Activated CD8-positive, alpha-beta T cell treated with anti-CD3 and anti-CD28 coated beads, Interleukin-2, amount 10 ng/mL, durations not matched to agents 7 days and 5 days (primary cell): ENCODE data around the gene MRPL39. TPM values are rescaled to one million over a fixed set of nuclear protein-coding genes. Genes with fewer than 3 reads are reported as not detected.
A peak's percentile ranks its signal among the peaks of the same experiment; 100 is the strongest.

Experiments
- ATAC-seq: fragments of 150-1000 bp; cut with Tn5 transposase; one replicate; pipeline ENCODE4 v1.10.0; 2021; ENCODE audit warnings: moderate library complexity
- CTCF ChIA-PET: fragments of 350-600 bp; sonication (Branson Sonifier 250); formaldehyde crosslinking; loops from one replicate; lab custom pipeline; 2021; ENCODE audit warnings: antibody characterized with exemption; lab: Charles Lee
- POLR2A ChIA-PET: fragments of 350-600 bp; sonication (Branson Sonifier 250); formaldehyde crosslinking; loops from one replicate; lab custom pipeline; 2021; ENCODE audit warnings: antibody characterized with exemption; lab: Charles Lee
- DNase-seq: peaks from one replicate; pipeline ENCODE4 v3.0.0-alpha.2; 2020
- H3K27ac Mint-ChIP-seq: one replicate; pipeline ENCODE4 v1.8.0; 2021; ENCODE audit warnings: mild to moderate bottlenecking, mixed read lengths
- H3K27me3 Mint-ChIP-seq: one replicate; pipeline ENCODE4 v1.8.0; 2021; ENCODE audit warnings: low read depth, mixed read lengths
- H3K36me3 Mint-ChIP-seq: one replicate; pipeline ENCODE4 v1.8.0; 2021; ENCODE audit warnings: low read depth, mixed read lengths
- H3K4me1 Mint-ChIP-seq: one replicate; pipeline ENCODE4 v1.8.0; 2021; ENCODE audit warnings: low read depth, mixed read lengths
- H3K4me3 Mint-ChIP-seq: one replicate; pipeline ENCODE4 v1.8.0; 2021; ENCODE audit warnings: mild to moderate bottlenecking, mixed read lengths
- H3K9me3 Mint-ChIP-seq: one replicate; pipeline ENCODE4 v1.8.0; 2022; ENCODE audit warnings: mixed read lengths; ENCODE audit not compliant: insufficient read depth
- total RNA-seq, 2 experiments: library from RNA; stranded (reverse); gene quantifications; one replicate each; pipeline ENCODE4 v1.2.3, GENCODE V29; 2021

The MRPL39 gene
- total RNA-seq, 2 experiments from 2014 or later: 42.7 to 44.5 TPM

DNA sequence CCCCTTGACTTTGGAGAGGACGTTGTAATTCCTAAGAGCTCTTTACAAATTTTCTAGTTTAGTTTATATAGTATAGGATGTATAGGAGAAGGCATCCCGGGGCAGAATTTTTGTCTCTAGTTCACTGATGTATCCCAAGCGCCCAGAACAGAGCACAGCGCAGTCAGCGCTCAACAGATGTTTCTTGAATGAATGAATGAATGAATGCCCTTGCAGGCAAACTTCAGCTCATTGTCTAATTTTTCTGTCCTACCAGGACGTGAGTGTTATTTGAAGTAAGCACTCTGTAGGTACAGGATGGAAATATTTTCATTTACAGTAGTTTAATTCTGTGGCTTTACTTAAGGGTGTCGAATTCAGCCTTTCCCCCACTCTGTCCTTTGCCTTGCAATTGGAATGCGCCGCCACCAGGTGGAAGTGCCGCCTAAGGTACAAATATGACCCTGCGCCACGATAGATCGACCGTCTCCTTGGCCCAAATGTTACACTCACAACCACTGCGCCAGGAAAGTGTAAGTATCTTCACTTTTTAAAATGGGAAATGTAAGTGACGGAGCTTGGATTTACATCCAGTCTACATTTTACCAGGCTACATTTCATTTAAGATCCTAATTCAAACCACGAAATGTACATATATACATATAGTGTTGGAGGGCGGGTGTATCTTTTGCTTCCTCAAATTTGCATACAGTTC is 910 bp upstream of the MRPL39 start:
- H3K4me3 Mint-ChIP-seq: peak overlapping the region; percentile 100
- H3K27ac Mint-ChIP-seq: peak overlapping the region; percentile 99
- H3K36me3 Mint-ChIP-seq: peaks cover 25% of the 10 kb centered on the region
- H3K4me1 Mint-ChIP-seq: peaks cover 35% of the 10 kb centered on the region
- peak; percentile 76 for ATAC-seq
- H3K9me3 Mint-ChIP-seq: no peaks in the 10 kb centered on the region
- CTCF ChIA-PET: interaction anchor here (0.6 to 3.5 kb wide), 52 partner anchors 8 to 1109 kb away, joined by 3 to 46 read pairs (median 4); partner anchors contain the start of genes ATP5PF, GABPA and JAM2
- H3K27me3 Mint-ChIP-seq: peaks cover 3% of the 10 kb centered on the region
- peak; percentile 83 for DNase-seq
- POLR2A ChIA-PET: interaction anchor here (0.9 to 2.2 kb wide), 5 partner anchors 29 to 187 kb away, joined by 4 to 14 read pairs (median 5); partner anchors contain the start of genes ATP5PF and GABPA

GRCh38 chr21:25589887-25590286 is 17.4 kb downstream of the MRPL39 start:
- no peak for ATAC-seq
- POLR2A ChIA-PET: interaction anchor here (0.9 kb wide), 1 partner anchor 8 kb away, joined by 3 read pairs; no protein-coding TSS in a partner anchor
- peaks cover 65% of the 10 kb centered on the region for H3K36me3 Mint-ChIP-seq
- no peaks in the 10 kb centered on the region for H3K27me3 Mint-ChIP-seq
- CTCF ChIA-PET: no interaction called here
- H3K4me3 Mint-ChIP-seq: no peak overlapping the region
- H3K4me1 Mint-ChIP-seq: peaks cover 1% of the 10 kb centered on the region
- H3K9me3 Mint-ChIP-seq: no peaks in the 10 kb centered on the region
- DNase-seq: no peak
- no peak overlapping the region for H3K27ac Mint-ChIP-seq

DNA sequence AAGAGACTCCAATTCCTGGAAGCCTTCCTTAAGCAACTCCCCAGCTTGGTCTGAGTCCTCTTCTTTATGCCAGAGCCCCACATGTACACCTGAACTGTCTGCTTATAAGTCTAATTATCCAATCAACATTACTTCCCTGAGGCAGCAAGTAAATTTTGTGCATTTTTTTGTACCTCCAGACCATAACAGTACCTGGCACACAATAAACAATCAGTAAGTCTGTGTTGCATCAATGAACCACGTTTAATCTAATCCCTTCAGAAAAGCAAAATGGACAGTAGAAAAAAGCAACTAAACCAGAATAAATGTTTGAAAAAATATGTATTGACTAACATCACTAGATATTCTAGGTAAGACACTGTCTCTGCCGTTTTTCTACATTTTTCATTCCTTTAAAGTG is 20.5 kb downstream of the MRPL39 start:
- CTCF ChIA-PET: interaction anchor here (1.0 to 1.9 kb wide), 2 partner anchors 12 to 166 kb away, joined by 5 read pairs; no protein-coding TSS in a partner anchor
- Mint-ChIP-seq H3K27ac (no peak overlapping the region), H3K27me3 (no peaks in the 10 kb centered on the region), H3K36me3 (peaks cover 57% of the 10 kb centered on the region), H3K4me1 (peaks cover 9% of the 10 kb centered on the region), H3K4me3 (no peak overlapping the region), H3K9me3 (no peaks in the 10 kb centered on the region)
- no peak for DNase-seq
- POLR2A ChIA-PET: interaction anchor here (1.0 kb wide), 1 partner anchor 14 kb away, joined by 4 read pairs; no protein-coding TSS in a partner anchor
- no peak for ATAC-seq

DNA sequence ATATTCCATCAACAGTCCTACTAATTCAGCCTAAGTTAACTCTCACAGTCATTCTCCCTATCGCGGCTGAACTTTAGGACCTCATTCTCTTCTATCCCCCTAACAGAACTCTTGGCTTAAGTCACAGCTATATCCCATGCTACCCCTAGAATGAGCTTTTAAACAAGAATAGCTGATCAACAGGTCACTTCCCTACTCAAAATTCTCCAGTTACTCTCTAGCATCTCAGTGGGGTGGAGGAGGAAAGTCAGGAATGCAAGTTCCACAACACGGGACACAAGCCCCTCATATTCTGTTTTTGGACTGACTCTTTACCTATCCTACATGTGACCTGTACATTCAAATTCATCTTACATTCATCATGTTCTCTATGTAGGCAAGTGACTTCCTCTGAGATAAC is 21.0 kb downstream of the MRPL39 start:
- ChIA-PET CTCF (interaction anchor here (1.0 to 1.9 kb wide), 2 partner anchors 11 to 166 kb away, joined by 5 read pairs; no protein-coding TSS in a partner anchor), POLR2A (interaction anchor here (1.0 kb wide), 1 partner anchor 13 kb away, joined by 4 read pairs; no protein-coding TSS in a partner anchor)
- no peaks in the 10 kb centered on the region for H3K27me3 Mint-ChIP-seq

DNA sequence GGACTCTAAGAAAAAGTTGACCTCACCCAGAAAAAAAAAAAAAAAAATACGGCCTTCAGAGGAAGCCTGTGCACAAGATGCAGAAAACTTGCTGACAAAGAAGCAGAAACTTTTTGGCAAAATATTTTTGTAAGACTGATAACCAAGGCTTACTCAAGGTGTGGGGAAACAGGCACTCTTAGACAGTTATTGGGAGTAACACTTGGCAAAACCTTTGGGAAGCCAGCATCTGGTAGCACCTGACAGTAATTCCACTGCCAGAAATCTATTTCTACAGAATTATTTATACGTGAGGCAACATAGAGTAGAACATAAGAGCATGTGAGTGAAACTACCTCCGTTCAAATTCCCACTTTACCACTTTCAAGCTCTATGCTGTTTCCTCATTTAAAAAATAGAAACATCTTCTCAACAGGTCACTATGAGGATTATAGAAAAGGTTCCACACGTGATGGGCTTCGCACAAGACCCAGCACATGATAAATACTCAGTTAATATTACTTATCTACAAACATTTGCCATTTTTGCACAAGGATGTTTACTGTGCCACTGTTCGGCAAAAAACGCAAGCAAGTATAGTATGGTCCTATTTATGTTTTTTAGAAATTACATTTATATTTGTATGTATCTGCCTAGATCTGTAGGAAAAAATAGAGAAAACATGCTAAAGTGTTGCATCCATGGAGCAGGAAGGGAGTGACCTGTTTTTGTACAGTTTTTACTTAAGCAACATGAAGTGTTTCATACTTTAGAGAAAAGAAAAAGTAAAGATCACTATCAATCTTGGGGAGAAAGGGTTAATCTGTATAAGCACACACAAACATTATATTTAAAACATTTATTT is 22.2 kb downstream of the MRPL39 start:
- DNase-seq: no peak
- H3K36me3 Mint-ChIP-seq: peaks cover 47% of the 10 kb centered on the region
- CTCF ChIA-PET: interaction anchor here (0.7 to 1.9 kb wide), 3 partner anchors 10 to 21 kb away, joined by 3 to 8 read pairs (median 5); no protein-coding TSS in a partner anchor
- H3K27ac Mint-ChIP-seq: no peak overlapping the region
- no peak overlapping the region for H3K4me3 Mint-ChIP-seq
- peaks cover 11% of the 10 kb centered on the region for H3K4me1 Mint-ChIP-seq
- POLR2A ChIA-PET: no interaction called here
- no peak for ATAC-seq
- H3K27me3 Mint-ChIP-seq: no peaks in the 10 kb centered on the region
- H3K9me3 Mint-ChIP-seq: no peaks in the 10 kb centered on the region

More for the DNA sequence above, 21.0 kb downstream of the MRPL39 start:
- H3K4me3 Mint-ChIP-seq: no peak overlapping the region
- ATAC-seq: no peak
- peaks cover 9% of the 10 kb centered on the region for H3K4me1 Mint-ChIP-seq
- no peaks in the 10 kb centered on the region for H3K9me3 Mint-ChIP-seq
- H3K36me3 Mint-ChIP-seq: peaks cover 52% of the 10 kb centered on the region
- no peak for DNase-seq
- H3K27ac Mint-ChIP-seq: no peak overlapping the region

GRCh38 chr21:25583370-25584130 is 23.7 kb downstream of the MRPL39 start:
- no peak for ATAC-seq
- no peak for DNase-seq
- no peak overlapping the region for H3K27ac Mint-ChIP-seq

GRCh38 chr21:25582888-25583287 is 24.4 kb downstream of the MRPL39 start:
- ChIA-PET POLR2A (interaction anchor here (1.3 kb wide), 1 partner anchor 9 kb away, joined by 4 read pairs; no protein-coding TSS in a partner anchor), CTCF (interaction anchor here (1.3 to 1.7 kb wide), 2 partner anchors 20 to 162 kb away, joined by 3 to 7 read pairs; no protein-coding TSS in a partner anchor)
- Mint-ChIP-seq H3K4me3 (no peak overlapping the region), H3K27ac (peak overlapping the region; percentile 48), H3K36me3 (peaks cover 49% of the 10 kb centered on the region), H3K9me3 (no peaks in the 10 kb centered on the region), H3K4me1 (peaks cover 19% of the 10 kb centered on the region), H3K27me3 (no peaks in the 10 kb centered on the region)
- DNase-seq (no peak), ATAC-seq (no peak)

More at GRCh38 chr21:25583370-25584130, 23.7 kb downstream of the MRPL39 start:
- no peaks in the 10 kb centered on the region for H3K9me3 Mint-ChIP-seq
- CTCF ChIA-PET: interaction anchor here (0.7 to 1.8 kb wide), 4 partner anchors 9 to 163 kb away, joined by 3 to 8 read pairs (median 5); no protein-coding TSS in a partner anchor
- peaks cover 13% of the 10 kb centered on the region for H3K4me1 Mint-ChIP-seq
- H3K4me3 Mint-ChIP-seq: no peak overlapping the region
- POLR2A ChIA-PET: no interaction called here
- no peaks in the 10 kb centered on the region for H3K27me3 Mint-ChIP-seq
- peaks cover 43% of the 10 kb centered on the region for H3K36me3 Mint-ChIP-seq

- no peaks in the 10 kb centered on the region for H3K27me3 Mint-ChIP-seq
- POLR2A ChIA-PET: interaction anchor here (1.3 kb wide), 1 partner anchor 9 kb away, joined by 4 read pairs; no protein-coding TSS in a partner anchor
- no peak for ATAC-seq
- no peak overlapping the region for H3K27ac Mint-ChIP-seq
- no peak for DNase-seq
- no peak overlapping the region for H3K4me3 Mint-ChIP-seq
- CTCF ChIA-PET: interaction anchor here (1.3 to 1.7 kb wide), 3 partner anchors 20 to 162 kb away, joined by 3 to 7 read pairs (median 3); no protein-coding TSS in a partner anchor
- H3K9me3 Mint-ChIP-seq: no peaks in the 10 kb centered on the region
- peaks cover 24% of the 10 kb centered on the region for H3K4me1 Mint-ChIP-seq
- peaks cover 51% of the 10 kb centered on the region for H3K36me3 Mint-ChIP-seq
Measured at GRCh38 chr21:25582164-25582790, 25.0 kb downstream of the MRPL39 start.

- peaks cover 54% of the 10 kb centered on the region for H3K36me3 Mint-ChIP-seq
- DNase-seq: no peak
- no peak overlapping the region for H3K4me3 Mint-ChIP-seq
- no peak overlapping the region for H3K27ac Mint-ChIP-seq
- no peak for ATAC-seq
- no peaks in the 10 kb centered on the region for H3K27me3 Mint-ChIP-seq
- CTCF ChIA-PET: interaction anchor here (1.5 to 1.6 kb wide), 2 partner anchors 13 to 26 kb away, joined by 3 read pairs; no protein-coding TSS in a partner anchor
- POLR2A ChIA-PET: interaction anchor here (1.3 kb wide), 1 partner anchor 8 kb away, joined by 4 read pairs; no protein-coding TSS in a partner anchor
- no peaks in the 10 kb centered on the region for H3K9me3 Mint-ChIP-seq
- peaks cover 28% of the 10 kb centered on the region for H3K4me1 Mint-ChIP-seq
Measured at GRCh38 chr21:25581582-25581981, 25.7 kb downstream of the MRPL39 start.

DNA sequence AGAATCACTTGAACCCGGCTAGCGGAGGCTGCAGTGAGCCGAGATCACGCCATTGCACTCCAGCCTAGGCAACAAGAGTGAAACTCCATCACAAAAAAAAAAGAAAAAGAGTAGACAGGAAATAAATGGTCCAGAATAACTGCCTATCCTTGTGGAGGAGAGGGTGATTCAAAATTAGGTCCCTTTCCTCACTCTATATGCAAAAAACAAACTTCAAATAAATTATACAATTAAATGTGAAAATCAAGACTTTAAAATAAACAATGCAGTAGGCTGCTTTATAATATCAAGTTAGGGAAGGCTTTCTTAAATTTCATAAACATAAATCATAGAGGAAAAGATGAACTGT is 26.4 kb downstream of the MRPL39 start:
- Mint-ChIP-seq H3K36me3 (peaks cover 56% of the 10 kb centered on the region), H3K4me3 (no peak overlapping the region), H3K9me3 (no peaks in the 10 kb centered on the region), H3K4me1 (peaks cover 35% of the 10 kb centered on the region), H3K27me3 (no peaks in the 10 kb centered on the region), H3K27ac (no peak overlapping the region)
- ChIA-PET CTCF (interaction anchor here (1.5 kb wide), 1 partner anchor 12 kb away, joined by 3 read pairs; no protein-coding TSS in a partner anchor), POLR2A (no interaction called here)
- DNase-seq (no peak), ATAC-seq (no peak)
